HFF-Myc (cell line): ENCODE measurements around the gene GRSF1.

ENCODE experiments used
- DNase-seq: peaks from one replicate; pipeline ENCODE4 v3.0.0-alpha.2; 2011; ENCODE audit warnings: low read depth; ENCODE audit errors: extremely low read depth
- H3K4me3 ChIP-seq: replicated peaks from 2 replicates; pipeline ENCODE4 v1.5.1; 2011; ENCODE audit warnings: low read depth, mild to moderate bottlenecking, control low read depth, low read length
- TF ChIP-seq, protein P1 (sequence below): IDR thresholded peaks from 2 replicates; pipeline ENCODE4 v1.5.1; 2012; ENCODE audit warnings: mild to moderate bottlenecking, low read depth, low read length, control low read depth; ENCODE audit errors: missing control alignments

Gene GRSF1

GRCh38 chr4:70839589-70840093 lies at the start of gene GRSF1:
GRSF1 (minus strand) TSS chr4:70839890; CDS start chr4:70839827, 63 bp downstream.
- peak; percentile 72 for DNase-seq
- TF ChIP-seq, protein P1, sequence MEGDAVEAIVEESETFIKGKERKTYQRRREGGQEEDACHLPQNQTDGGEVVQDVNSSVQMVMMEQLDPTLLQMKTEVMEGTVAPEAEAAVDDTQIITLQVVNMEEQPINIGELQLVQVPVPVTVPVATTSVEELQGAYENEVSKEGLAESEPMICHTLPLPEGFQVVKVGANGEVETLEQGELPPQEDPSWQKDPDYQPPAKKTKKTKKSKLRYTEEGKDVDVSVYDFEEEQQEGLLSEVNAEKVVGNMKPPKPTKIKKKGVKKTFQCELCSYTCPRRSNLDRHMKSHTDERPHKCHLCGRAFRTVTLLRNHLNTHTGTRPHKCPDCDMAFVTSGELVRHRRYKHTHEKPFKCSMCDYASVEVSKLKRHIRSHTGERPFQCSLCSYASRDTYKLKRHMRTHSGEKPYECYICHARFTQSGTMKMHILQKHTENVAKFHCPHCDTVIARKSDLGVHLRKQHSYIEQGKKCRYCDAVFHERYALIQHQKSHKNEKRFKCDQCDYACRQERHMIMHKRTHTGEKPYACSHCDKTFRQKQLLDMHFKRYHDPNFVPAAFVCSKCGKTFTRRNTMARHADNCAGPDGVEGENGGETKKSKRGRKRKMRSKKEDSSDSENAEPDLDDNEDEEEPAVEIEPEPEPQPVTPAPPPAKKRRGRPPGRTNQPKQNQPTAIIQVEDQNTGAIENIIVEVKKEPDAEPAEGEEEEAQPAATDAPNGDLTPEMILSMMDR = no peak
- H3K4me3 ChIP-seq = peak within 1 kb of the TSS; percentile 77

- H3K4me3 ChIP-seq = no peak overlapping the region
- TF ChIP-seq, protein P1 = no peak
- no peak for DNase-seq
These were observed 45.5 kb upstream of the GRSF1 start for GRCh38 chr4:70885174-70885573.

- DNase-seq = no peak
- no peak overlapping the region for H3K4me3 ChIP-seq
- TF ChIP-seq, protein P1 = no peak
These were observed 41.0 kb upstream of the GRSF1 start for GRCh38 chr4:70880739-70881138.

GRCh38 chr4:70877556-70877955 lies 37.9 kb upstream of the GRSF1 start:
- TF ChIP-seq, protein P1 = no peak
- no peak for DNase-seq
- no peak overlapping the region for H3K4me3 ChIP-seq

GRCh38 chr4:70874268-70875156 lies 34.8 kb upstream of the GRSF1 start:
- TF ChIP-seq, protein P1 = no peak
- no peak overlapping the region for H3K4me3 ChIP-seq
- no peak for DNase-seq

DNA sequence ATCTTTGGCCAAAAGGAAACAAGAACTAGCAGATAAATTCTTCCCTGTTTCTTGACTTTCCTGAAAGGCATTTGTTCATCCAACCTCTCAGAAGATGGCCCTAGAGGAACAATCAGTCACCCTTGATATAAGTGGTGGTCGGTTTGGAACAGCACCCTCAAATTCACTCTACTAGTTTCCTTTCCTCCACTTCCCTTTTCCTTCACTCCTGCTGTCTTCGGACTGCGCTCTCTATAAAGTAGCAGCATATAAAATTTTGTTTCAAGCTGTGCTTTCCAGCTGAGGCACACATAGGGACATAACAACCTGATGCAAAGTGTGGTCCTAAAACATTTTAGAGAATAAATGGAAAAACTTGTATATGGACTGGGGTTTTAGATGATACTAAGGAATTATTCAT lies 33.5 kb upstream of the GRSF1 start:
- TF ChIP-seq, protein P1 = no peak
- no peak for DNase-seq
- H3K4me3 ChIP-seq = no peak overlapping the region

DNA sequence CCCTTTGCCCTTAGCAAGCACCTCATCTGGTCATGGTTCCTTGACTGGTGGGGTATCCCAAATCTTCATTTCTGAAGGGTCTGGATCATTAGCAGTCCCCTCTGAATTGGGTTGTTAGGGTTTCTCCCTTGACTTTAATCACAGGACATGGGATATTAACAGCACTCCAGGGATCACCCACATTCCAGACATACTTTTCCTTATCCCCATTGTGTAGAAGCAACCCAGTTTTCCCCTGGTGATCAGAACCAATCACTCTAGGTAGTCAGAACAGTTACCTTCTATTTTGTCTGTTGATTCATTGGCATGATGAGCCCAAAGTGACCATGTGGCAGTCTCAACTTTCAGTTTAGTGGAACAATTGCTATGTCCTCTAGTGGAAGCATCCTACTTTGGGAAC lies 29.1 kb upstream of the GRSF1 start:
- TF ChIP-seq, protein P1 = no peak
- H3K4me3 ChIP-seq = no peak overlapping the region
- DNase-seq = no peak
